Activated T-cell treated with anti-CD3 and anti-CD28 coated beads, Interleukin-2, amount 50 U/mL, for 48 hours (primary cell): Measurements from ENCODE around the gene ZNF639.
"Not testable (repeated sequence)": the region's sequence is repeated elsewhere in the genome, so short reads cannot be mapped to it uniquely, and the experiment has no call there.

ENCODE experiments used
- DNase-seq, 2 experiments: peaks; one replicate each; pipeline ENCODE4 v3.0.0-alpha.2; 2020

The ZNF639 gene, protein sequence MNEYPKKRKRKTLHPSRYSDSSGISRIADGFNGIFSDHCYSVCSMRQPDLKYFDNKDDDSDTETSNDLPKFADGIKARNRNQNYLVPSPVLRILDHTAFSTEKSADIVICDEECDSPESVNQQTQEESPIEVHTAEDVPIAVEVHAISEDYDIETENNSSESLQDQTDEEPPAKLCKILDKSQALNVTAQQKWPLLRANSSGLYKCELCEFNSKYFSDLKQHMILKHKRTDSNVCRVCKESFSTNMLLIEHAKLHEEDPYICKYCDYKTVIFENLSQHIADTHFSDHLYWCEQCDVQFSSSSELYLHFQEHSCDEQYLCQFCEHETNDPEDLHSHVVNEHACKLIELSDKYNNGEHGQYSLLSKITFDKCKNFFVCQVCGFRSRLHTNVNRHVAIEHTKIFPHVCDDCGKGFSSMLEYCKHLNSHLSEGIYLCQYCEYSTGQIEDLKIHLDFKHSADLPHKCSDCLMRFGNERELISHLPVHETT

DNA sequence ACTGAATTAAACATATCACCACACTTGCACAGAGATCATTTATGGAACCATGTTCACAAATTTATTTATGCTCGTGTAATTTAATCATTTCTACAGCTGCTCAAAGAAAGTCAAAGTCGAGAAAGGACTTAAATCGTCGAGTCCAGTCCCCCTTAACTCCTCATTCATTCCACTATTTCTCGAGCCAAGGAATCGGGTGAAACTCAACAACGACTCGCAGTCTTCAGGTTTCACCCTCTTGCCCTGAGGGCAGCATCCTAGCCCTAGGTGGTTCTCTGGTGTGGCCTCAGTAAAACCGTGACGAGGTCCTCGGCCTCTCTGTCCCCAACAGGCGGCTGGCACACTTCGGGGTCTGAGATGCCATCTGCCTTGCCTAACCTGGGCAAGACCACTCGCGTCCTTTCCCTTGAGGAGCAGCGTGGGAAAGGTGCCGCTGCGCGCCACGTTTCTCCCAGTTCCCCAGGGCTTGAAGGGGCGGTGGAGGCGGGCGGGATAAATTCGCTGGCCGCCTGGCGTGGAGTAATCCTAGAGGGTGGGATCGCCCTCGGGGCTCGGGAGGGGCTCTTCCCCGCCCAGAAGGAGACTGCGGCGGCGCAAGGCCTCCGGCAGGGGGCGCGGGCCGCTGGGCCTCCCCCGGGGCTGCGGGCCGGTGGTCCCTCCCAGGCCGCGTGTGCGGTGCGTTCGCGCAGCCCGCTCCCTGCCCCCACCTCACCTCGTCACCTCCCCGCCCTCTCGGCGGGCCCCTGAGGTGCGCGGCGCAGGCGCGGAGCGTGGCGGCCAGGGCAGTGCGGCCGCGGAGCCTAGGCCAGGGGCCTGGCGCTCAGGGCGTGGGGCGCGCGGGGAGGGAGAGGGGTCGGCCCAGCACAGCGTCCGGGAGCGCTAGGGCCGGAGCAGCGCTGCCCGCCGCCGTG lies at the start of gene ZNF639:
Gene ZNF639 (plus strand): TSS at position 746 of the 911 bp plus-strand sequence. CDS start 5,263 bp downstream, outside the sequence.
- DNase-seq: peak; percentile 83 to 89

GRCh38 chr3:179274434-179274833 lies 48.4 kb upstream of the ZNF639 start:
- not testable (repeated sequence) for DNase-seq

- DNase-seq: no peak
Measured at GRCh38 chr3:179276001-179276400, 46.8 kb upstream of the ZNF639 start.

- no peak for DNase-seq
Measured at GRCh38 chr3:179276743-179277142, 46.1 kb upstream of the ZNF639 start.

DNA sequence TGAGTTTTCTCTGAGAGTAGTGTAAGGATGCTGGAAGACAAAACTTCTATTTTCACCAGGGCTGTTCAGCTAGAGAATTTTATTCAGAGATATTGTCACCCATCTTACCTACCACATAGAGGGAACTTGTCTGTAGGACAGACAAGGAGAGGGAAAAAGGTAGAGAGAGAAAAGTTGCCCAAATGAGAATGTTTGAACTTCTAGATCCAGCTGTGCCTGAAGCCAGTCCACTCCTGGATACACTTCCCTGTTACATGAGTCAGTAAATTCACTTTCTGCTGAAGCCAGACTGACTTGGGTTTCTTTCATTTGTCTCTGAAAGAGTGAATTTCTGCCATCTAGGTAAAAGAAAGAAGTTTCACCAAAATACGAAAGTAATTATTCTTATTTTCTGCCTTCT lies 44.7 kb upstream of the ZNF639 start:
- DNase-seq: no peak

GRCh38 chr3:179278932-179279693 lies 43.7 kb upstream of the ZNF639 start:
- no peak for DNase-seq

DNA sequence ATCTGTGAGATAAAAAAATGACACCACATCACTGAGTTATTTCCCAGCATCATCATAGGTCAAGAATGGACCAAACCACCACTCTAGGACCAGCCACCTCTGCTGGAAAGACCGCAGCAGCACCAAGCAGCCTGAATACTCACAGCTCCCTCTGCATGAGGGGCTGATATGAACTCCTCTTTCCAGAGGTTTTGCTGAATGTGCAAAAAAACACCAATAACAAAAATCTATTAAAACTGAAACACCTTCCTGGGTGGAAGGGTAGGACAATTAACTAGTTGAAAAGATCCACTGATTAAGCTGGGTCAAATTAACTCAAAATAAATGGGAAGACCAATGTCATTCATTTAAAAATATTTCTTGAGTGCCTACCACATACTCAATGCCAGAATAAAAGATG lies 43.0 kb upstream of the ZNF639 start:
- DNase-seq: no peak

DNA sequence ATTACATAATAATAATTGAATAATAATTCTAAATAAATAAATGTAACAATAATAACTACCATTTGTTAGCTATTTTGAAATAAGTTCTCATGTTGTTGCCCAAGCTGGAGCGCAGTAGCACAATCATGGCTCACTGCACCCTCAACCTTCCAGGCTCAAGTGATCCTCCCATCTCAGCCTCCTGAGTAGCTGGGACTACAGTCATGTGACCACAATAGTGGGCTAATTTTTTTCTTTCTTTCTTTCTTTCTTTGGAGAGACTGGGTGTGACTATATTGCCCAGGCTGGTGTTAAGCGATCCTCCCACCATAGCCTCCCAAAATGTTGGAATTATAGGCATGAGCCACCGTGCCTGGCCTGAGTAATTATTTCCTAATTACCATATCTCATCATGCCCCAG lies 41.0 kb upstream of the ZNF639 start:
- no peak for DNase-seq

DNA sequence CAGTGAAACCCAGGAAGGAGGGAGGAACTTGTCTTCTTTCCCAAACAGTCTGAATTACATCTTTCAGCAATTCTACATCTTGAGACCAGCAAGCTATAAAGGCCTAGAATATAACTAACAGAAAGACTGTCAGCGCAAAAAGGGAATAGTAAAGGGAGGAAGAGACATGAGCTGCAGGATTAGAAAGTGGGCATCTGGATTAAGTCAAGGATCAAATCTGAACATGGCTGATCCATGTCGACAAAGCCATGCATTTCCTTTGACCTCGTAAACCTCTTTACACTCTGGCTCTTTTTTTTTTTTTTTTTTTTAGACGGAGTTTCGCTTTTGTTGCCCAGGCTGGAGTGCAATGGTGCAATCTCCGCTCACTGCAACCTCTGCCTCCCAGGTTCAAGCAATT lies 36.5 kb upstream of the ZNF639 start:
- DNase-seq: no peak

GRCh38 chr3:179288845-179289244 lies 34.0 kb upstream of the ZNF639 start:
- DNase-seq: no peak

DNA sequence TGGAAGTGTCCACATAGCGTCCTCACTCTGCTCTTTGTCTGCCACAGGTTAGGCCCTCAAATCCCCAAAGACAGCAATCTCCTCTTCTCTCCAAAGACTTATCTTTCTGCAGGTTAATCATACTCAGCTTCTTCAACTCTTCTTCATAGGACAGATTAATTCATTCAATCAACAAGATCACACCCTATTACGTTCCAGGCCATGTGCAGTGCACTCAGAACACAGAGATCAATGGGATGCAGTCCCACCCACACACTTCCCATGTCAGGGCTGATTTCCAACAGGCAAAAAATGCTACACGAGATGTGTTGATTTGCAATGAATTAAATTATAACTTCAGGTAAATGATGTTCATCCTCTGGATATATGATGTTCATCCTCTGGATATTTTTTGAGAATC lies 33.5 kb upstream of the ZNF639 start:
- no peak for DNase-seq

- DNase-seq: no peak
Measured at GRCh38 chr3:179292450-179292849, 30.4 kb upstream of the ZNF639 start.

DNA sequence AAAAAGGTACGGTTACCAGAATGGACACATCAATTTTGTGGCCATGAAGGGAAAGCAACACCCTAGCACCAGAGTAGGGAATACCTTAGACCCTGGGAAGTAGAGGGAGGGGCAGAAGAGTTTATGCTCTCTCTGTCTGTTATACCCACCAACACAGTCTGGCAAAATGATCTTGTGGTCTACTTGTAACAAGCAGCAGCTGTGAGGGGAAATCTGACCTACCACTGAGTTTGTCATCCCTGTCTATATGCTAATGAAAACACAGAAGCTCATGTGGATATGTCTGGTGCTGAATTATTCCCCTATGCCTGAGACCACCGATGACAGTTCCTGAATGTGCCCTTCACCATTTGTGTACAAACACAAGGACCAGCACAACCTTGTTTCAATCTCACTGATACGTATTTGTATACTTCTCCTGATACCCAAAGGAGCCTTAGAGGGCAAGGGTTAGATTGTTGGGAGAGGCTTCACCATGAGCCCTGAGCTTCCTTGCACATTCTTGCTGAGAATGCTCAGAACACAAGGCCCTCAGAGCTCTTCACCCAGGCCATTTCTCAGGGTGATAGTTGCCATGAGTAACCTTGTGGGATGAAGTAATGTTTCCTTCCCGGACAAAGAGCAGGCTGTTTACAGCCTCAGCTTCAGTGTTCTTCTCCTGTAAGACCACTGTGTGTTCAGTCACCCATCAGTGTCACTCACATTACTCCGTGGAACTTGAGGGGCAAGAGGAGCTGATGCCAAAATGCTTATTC lies 24.7 kb upstream of the ZNF639 start:
- no peak for DNase-seq

DNA sequence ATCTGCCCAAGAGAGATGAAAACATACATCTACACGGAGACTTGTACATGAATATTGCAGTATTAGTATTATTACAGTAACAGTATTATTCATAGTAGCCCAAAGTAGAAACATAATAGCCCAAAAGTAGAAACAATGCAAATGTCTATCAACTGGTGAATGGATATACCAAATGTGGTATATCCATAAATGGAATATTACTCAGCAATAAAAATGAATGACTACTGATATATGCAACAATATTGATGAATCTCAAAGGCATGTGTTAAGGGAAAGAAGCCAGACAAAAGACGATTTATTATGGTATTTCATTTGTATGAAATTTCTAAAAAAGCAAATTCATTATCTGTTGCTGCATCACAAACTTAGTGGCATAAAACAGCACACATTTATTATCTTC lies 23.5 kb upstream of the ZNF639 start:
- no peak for DNase-seq

GRCh38 chr3:179299999-179300613 lies 22.7 kb upstream of the ZNF639 start:
- no peak for DNase-seq

- DNase-seq: no peak
Measured at GRCh38 chr3:179301645-179302044, 21.2 kb upstream of the ZNF639 start.

- no peak for DNase-seq
Measured at GRCh38 chr3:179302111-179302510, 20.7 kb upstream of the ZNF639 start.

DNA sequence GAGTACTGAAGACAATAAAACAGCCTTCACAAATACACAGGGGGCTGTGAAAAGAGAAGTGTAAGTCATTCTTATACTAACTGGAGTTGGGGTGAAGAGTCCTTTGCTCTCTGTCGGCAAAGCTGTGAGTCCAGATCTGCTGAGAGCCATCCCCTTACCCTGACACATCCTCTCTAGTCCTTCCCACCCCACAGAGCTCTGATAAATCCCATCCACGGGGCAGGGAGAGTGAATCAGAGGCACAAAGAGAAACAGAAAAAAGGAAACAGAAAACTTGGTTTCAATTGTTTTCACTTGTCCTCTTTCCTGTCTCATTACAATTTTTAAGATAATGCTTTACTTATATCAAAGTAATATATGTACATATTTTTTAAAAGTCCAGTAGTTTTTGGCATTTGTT lies 18.2 kb upstream of the ZNF639 start:
- DNase-seq: no peak

DNA sequence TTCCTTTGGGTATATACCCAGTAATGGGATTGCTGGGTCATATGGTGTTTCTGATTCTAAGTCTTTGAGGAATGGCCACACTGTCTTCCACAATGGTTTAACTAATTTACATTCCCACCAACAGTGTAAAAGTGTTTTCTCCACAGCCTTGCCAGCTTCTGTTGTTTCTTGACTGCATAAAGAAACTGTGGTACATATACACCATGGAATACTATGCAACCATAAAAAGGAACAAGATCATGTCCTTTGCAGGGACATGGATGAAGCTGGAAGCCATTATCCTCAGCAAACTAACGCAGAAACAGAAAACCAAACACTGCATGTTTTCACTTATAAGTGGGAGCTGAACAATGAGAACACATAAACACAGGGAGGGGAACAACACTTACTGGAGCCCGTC lies 15.5 kb upstream of the ZNF639 start:
- DNase-seq: not testable (repeated sequence)

GRCh38 chr3:179308001-179308400 lies 14.8 kb upstream of the ZNF639 start:
- DNase-seq: no peak

- no peak for DNase-seq
Measured at GRCh38 chr3:179309225-179310078, 13.4 kb upstream of the ZNF639 start.
